ENCODE data around the gene IGFBP1. TPM values are rescaled to one million over a fixed set of nuclear protein-coding genes. Genes with fewer than 3 reads are reported as not detected.

The IGFBP1 gene
- total RNA-seq, 1 donor from 2014 or later, result not detected

DNA sequence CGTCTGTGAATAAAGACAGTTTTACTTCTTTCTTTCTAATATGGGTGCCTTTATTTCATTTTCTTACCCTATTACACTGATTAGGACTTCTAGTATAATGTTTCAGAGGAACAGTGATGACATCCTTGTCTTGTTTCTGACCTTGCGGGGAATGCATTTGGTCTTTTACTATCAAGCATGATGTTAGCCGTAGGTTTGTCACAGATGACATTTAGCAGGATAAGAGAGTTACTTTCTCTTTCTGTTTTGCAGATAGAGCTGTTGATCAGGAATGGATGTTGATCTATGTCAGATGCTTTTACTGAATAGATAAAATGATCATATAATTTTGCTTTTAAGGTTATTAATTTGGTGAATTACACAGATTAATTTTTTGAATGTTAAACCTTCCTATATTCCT is 39.4 kb downstream of the IGFBP1 start:
- intact Hi-C loops (cut with micrococcal nuclease), result no loop called here

DNA sequence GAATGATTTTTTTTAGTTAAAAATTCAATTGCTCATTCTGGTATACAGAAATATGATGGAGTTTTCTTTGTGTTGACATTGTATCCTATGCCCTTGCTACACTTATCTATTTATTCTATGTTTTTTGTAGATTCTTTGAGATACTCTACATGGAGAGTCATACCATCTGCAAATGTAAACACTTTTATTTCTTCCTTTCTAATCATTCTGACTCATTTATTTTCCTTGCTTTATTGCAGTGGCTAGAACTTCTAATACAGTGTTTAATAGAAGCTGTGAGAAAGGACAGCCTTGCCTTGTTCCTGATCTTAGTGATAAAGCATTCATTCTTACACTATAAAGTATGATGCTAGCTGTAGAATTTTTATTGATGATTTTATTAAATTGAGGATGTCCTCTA is 42.7 kb downstream of the IGFBP1 start:
- intact Hi-C loops (cut with micrococcal nuclease), result no loop called here

- intact Hi-C loops (cut with micrococcal nuclease), result no loop called here
Observed at GRCh38 chr7:45937301-45937700, 49.0 kb downstream of the IGFBP1 start.

- intact Hi-C loops (cut with micrococcal nuclease), result no loop called here
Observed at GRCh38 chr7:45937862-45938261, 49.6 kb downstream of the IGFBP1 start.

DNA sequence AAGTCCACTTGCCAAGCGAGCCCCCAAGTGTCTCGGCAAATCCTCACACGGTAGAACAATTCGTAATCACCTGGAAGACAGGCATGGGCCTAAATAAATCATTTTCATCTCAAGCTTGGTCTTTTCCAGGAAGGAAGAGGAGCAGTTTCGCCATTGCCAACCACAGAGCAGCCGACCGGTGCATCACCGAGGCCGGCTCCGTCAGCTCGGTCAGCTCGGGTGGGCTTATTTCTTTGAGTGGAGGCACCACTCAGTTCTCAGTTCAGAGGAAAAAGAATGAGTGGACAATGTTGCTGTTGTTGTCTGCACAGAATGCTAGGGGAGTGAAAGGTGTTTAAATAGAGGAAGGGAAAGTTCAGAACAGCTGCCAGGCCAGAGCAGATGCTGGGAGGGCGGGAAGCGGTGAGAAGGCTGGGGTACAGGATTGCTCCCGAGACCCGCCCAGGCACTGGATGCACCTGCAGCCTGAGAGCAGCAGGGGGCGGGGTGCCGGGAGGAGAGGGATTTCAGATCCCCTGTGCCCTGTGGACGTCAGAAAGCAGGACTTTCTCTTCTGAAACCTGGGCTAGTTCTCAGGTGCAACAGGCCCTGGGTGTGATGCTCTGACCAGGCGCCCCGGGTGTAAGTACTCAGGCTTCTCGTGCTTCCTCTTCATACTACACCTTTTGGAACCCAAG is 50.5 kb downstream of the IGFBP1 start:
- intact Hi-C loops (cut with micrococcal nuclease), result no loop called here

- intact Hi-C loops (cut with micrococcal nuclease), result no loop called here
Observed at GRCh38 chr7:45939574-45939973, 51.3 kb downstream of the IGFBP1 start.

- intact Hi-C loops (cut with micrococcal nuclease), result loop anchor here (2.0 kb wide), 1 partner anchor 18 kb away; no protein-coding TSS in a partner anchor
Observed at GRCh38 chr7:45940237-45940781, 52.0 kb downstream of the IGFBP1 start.

DNA sequence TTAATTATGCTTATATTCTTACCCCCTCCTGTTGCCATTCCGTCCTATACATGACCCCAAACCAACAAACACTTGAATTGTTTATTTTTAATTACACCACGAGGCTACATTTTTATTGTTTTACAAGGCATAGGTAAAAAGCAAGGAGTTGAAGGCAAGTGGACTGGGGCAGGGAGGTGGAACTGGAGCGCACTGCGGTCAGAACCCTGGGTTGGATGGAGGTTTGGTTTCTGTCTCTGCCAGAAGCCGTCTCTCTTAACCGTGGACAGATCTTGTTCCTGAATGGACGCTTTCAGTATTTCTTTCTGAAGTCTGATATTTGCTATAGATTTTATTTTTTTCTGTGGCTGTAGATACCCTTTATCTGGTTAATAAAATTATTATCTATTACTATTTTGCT is 52.7 kb downstream of the IGFBP1 start:
- intact Hi-C loops (cut with micrococcal nuclease), result loop anchor here (2.0 kb wide), 1 partner anchor 18 kb away; no protein-coding TSS in a partner anchor

Other genes with a start within 250 kb of the IGFBP1 start
- not detected in 2 replicates for gene CCDC201, start 15.4 kb upstream of the IGFBP1 start, total RNA-seq
- 1.4 and 2.3 TPM in 2 replicates for gene IGFBP3, start 32.8 kb downstream of the IGFBP1 start, total RNA-seq

Data from T-helper 1 cell treated with Interleukin-12 subunit alpha and Interleukin-12 subunit beta and Interleukin-4 antibody, amounts not matched to agents 30 ng/mL and 1 ng/mL, for 36 hours (primary cell).